ENCODE results near the gene CFDP1.

DNA sequence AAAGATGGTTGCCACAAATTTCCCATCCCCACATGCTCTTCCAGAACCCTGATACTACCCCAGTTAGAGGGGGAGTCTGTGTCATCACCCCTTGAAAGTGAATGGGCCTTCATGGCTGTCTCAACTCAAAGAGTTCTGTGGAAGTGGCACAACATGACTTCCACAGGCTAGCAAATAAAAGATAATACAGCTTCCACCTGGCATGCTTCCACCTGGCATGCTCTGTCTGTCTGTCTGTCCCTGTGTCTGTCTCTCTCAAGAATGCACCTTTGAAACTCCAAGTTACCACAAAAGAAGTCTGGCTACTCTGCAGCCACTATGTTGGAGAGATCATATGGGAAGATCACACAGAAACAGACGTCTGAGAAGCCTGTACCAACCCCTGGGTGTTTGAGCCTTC, 35.0 kb downstream of the CFDP1 start:
- TF ChIP-seq, protein P1, sequence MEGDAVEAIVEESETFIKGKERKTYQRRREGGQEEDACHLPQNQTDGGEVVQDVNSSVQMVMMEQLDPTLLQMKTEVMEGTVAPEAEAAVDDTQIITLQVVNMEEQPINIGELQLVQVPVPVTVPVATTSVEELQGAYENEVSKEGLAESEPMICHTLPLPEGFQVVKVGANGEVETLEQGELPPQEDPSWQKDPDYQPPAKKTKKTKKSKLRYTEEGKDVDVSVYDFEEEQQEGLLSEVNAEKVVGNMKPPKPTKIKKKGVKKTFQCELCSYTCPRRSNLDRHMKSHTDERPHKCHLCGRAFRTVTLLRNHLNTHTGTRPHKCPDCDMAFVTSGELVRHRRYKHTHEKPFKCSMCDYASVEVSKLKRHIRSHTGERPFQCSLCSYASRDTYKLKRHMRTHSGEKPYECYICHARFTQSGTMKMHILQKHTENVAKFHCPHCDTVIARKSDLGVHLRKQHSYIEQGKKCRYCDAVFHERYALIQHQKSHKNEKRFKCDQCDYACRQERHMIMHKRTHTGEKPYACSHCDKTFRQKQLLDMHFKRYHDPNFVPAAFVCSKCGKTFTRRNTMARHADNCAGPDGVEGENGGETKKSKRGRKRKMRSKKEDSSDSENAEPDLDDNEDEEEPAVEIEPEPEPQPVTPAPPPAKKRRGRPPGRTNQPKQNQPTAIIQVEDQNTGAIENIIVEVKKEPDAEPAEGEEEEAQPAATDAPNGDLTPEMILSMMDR (IDR thresholded peaks at IDR 0.05 in 8 of 11, conservative IDR thresholded peaks at IDR 0.05 in 3 of 11) = no peak
- TF ChIP-seq POLR2AphosphoS5 (IDR thresholded peaks at IDR 0.05) (no peak), POLR2A (IDR thresholded peaks at IDR 0.05) (no peak)

Measured in spleen (tissue), 7 donors.